Activated CD8-positive, alpha-beta memory T cell treated with anti-CD3 and anti-CD28 coated beads for 48 hours (primary cell): ENCODE data around the gene SUCO.

Experiments used
- DNase-seq, 3 experiments: peaks; one replicate each; pipeline ENCODE4 v3.0.0-alpha.2; 2020; ENCODE audit warnings: low read depth in 2 of 3, low spot score in 2 of 3

Gene SUCO

GRCh38 chr1:172640111-172640510 lies 107.2 kb downstream of the SUCO start:
- DNase-seq, result no peak

- DNase-seq, result no peak
Measured at GRCh38 chr1:172641492-172641891, 108.5 kb downstream of the SUCO start.

GRCh38 chr1:172642970-172643369 lies 110.0 kb downstream of the SUCO start:
- DNase-seq, result no peak

- no peak for DNase-seq
Measured at GRCh38 chr1:172646653-172647052, 113.7 kb downstream of the SUCO start.

- DNase-seq, result no peak
Measured at GRCh38 chr1:172647110-172647564, 114.2 kb downstream of the SUCO start.

GRCh38 chr1:172647987-172648386 lies 115.0 kb downstream of the SUCO start:
- DNase-seq, result no peak

GRCh38 chr1:172650474-172651193 lies 117.7 kb downstream of the SUCO start:
- no peak for DNase-seq

GRCh38 chr1:172653015-172653709 lies 120.2 kb downstream of the SUCO start:
- DNase-seq, result no peak

- no peak for DNase-seq
Measured at GRCh38 chr1:172654535-172654934, 121.6 kb downstream of the SUCO start.

GRCh38 chr1:172656576-172656975 lies 123.6 kb downstream of the SUCO start:
- DNase-seq, result no peak

- DNase-seq, result no peak
Measured at GRCh38 chr1:172657586-172657985, 124.6 kb downstream of the SUCO start.

- peak in 1 of 3 experiments; percentile 44 for DNase-seq
Measured at GRCh38 chr1:172658871-172659453, 126.0 kb downstream of the SUCO start, which contains the start of gene FASLG. Gene FASLG, plus strand, starts transcription at chr1:172659103. Its CDS starts 99 bp downstream, at chr1:172659202.

- no peak for DNase-seq
Measured at GRCh38 chr1:172661107-172661506, 128.2 kb downstream of the SUCO start.
